ENCODE results near the gene LECT2.

DNA sequence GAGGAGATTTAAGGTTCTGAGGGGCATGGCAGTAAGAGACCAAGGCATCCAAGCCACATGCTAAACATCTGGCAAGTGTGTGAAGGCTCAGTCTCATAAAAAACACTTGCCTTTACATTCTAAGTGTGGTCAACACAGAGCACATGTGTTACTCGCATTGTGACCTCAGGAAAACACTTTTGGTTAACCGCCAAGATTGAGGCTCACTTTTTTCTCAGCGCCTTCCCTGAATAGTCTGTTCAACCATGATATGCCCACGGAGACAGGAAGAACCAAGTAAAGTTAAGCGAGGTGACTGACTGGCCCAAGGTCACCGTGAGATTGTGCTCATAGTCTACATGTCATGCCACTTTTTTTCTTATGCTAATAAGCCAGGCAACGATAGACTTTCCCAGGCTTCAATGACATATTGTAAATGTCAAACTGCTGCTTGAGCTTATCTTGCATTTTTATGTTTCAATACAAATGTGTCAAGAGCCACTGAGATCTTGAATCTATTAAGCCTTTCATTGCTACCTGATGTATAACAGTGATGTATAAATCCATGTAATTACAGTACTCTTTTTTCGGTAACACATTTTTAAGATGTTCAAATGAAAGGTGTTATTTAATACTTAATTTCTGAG is 38.0 kb downstream of the LECT2 start:
- TF ChIP-seq, protein P1, sequence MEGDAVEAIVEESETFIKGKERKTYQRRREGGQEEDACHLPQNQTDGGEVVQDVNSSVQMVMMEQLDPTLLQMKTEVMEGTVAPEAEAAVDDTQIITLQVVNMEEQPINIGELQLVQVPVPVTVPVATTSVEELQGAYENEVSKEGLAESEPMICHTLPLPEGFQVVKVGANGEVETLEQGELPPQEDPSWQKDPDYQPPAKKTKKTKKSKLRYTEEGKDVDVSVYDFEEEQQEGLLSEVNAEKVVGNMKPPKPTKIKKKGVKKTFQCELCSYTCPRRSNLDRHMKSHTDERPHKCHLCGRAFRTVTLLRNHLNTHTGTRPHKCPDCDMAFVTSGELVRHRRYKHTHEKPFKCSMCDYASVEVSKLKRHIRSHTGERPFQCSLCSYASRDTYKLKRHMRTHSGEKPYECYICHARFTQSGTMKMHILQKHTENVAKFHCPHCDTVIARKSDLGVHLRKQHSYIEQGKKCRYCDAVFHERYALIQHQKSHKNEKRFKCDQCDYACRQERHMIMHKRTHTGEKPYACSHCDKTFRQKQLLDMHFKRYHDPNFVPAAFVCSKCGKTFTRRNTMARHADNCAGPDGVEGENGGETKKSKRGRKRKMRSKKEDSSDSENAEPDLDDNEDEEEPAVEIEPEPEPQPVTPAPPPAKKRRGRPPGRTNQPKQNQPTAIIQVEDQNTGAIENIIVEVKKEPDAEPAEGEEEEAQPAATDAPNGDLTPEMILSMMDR (IDR thresholded peaks at IDR 0.05), result no peak
- TF ChIP-seq POLR2A (IDR thresholded peaks at IDR 0.05), result no peak
